ENCODE data around the gene MYZAP. TPM values are rescaled to one million over a fixed set of nuclear protein-coding genes. Genes with fewer than 3 reads are reported as not detected.

MYZAP gene
- polyA plus RNA-seq, 1 of the 3 experiments (the other 2 are of a cell fraction), result 0.07 TPM

DNA sequence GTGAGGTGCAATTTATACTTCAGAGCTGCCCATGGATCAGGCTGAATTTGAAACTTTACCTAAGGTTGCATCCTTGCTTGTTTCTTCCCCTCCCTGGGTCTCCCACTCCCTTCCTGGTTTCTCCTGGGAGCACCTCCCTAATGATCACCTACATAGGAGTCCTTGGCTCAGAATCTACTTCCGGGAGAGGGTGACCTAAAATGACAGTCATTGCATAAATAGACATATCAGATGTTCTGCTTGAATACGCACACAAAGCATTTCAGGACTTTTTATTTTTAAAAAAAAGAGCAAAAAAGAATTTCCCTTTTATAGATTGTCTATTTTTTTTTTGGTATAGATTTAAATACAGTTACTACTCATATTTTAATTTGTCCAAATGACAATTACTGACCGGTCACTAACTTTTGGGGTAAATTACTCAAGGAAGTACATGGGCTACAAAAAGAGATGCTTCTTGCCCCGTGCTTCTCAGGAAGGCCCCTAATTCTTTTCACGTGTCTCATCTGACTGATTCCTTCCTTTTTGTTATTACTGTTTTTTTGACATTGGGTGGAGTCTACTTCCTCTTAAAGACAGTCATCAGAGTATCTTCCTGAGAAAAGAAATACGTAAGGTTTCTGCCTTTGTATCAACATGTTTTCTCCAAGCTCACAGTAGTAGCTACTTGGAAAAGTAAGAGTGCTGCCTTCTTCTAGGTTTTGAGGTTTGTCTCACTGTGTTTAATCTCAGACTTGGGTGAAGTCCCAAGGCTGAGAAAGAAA, 4.9 kb upstream of the MYZAP start:
- Histone ChIP-seq H3K27ac (ENCODE audit: low read depth in 2 of 2, low read length in 1 of 2) (no peak overlapping the region), H3K79me2 (ENCODE audit: insufficient read depth) (no peaks in the 10 kb centered on the region), H3K9ac (no peak overlapping the region), H3K9me3 (no peaks in the 10 kb centered on the region), H3F3A (replicated peaks; ENCODE audit: insufficient read depth) (no peaks in the 10 kb centered on the region), H4K20me1 (ENCODE audit: insufficient read depth) (no peaks in the 10 kb centered on the region), H3K4me3 (ENCODE audit: low read depth in 2 of 2, low read length in 1 of 2) (no peak overlapping the region), H3K9me2 (no peaks in the 10 kb centered on the region), H3K36me3 (replicated peaks in 1 of 2; ENCODE audit: control insufficient read depth in 1 of 2, insufficient read depth in 2 of 2, low read length in 1 of 2) (no peaks in the 10 kb centered on the region), H3K27me3 (ENCODE audit: insufficient read depth) (peaks cover 7% of the 10 kb centered on the region; the same call in 1 of the 2 replicates), H3K4me1 (ENCODE audit: control insufficient read depth in 1 of 2, insufficient read depth in 2 of 2, low read depth in 1 of 2, low read length in 1 of 2) (peaks cover 0 to 5% of the 10 kb centered on the region in 2 experiments; a peak in 1 of 4 replicates), H3K4me2 (no peak overlapping the region), H2AFZ (ENCODE audit: low read depth) (no peak overlapping the region)
- no peak for TF ChIP-seq GATA2 (CRISPR knock-in tag; IDR thresholded peaks at IDR 0.05)
- TF ChIP-seq, protein P1, sequence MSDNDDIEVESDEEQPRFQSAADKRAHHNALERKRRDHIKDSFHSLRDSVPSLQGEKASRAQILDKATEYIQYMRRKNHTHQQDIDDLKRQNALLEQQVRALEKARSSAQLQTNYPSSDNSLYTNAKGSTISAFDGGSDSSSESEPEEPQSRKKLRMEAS (IDR thresholded peaks at IDR 0.05; ENCODE audit: low read depth), result no peak
- DNase-seq, result no peak
- 57% methylated on average over 6 of the region's 6 CpGs for WGBS (ENCODE audit: low lambda C conversion rate)
- ChIA-PET CTCF (interaction anchor here (1.2 to 4.2 kb wide), 3 partner anchors 14 to 145 kb away, joined by 3 to 15 read pairs (median 4); no protein-coding TSS in a partner anchor), POLR2A (no interaction called here)

DNA sequence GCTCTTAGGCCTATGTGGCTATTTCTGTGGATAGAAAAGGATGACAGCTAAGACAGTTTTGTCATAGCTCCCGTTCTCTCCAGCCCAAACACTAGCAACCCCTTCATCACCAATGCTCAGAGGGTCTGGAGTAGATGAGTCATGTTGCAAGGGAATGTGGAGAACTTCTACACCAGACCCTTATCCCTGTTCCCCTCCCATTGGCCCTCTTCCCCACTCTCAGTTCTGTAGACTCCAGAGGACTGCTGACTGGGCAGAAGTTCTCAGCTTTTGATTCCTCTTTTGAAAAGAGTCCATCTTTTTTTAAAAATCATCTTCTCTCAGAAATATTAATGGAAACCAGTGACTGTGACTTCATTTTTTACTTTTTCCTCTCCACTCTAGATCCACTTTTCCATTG, 2.4 kb upstream of the MYZAP start:
- no peak overlapping the region for H3K4me2 ChIP-seq
- no peaks in the 10 kb centered on the region for H4K20me1 ChIP-seq (ENCODE audit: insufficient read depth)
- ChIA-PET CTCF (interaction anchor here (1.9 to 4.2 kb wide), 2 partner anchors 23 to 29 kb away, joined by 5 to 15 read pairs; no protein-coding TSS in a partner anchor), POLR2A (no interaction called here)
- no peak for DNase-seq
- no peak overlapping the region for H3K4me3 ChIP-seq (ENCODE audit: low read depth in 2 of 2, low read length in 1 of 2)
- peaks cover 0 to 5% of the 10 kb centered on the region in 2 experiments; a peak in 1 of 4 replicates for H3K4me1 ChIP-seq (ENCODE audit: control insufficient read depth in 1 of 2, insufficient read depth in 2 of 2, low read depth in 1 of 2, low read length in 1 of 2)
- 70% methylated on average over 1 of the region's 1 CpG for WGBS (ENCODE audit: low lambda C conversion rate)
- no peaks in the 10 kb centered on the region for H3K36me3 ChIP-seq (replicated peaks in 1 of 2; ENCODE audit: control insufficient read depth in 1 of 2, insufficient read depth in 2 of 2, low read length in 1 of 2)
- H3K9me3 ChIP-seq, result no peaks in the 10 kb centered on the region
- no peaks in the 10 kb centered on the region for H3K9me2 ChIP-seq
- H2AFZ ChIP-seq (ENCODE audit: low read depth), result no peak overlapping the region
- no peaks in the 10 kb centered on the region for H3K79me2 ChIP-seq (ENCODE audit: insufficient read depth)
- H3K27me3 ChIP-seq (ENCODE audit: insufficient read depth), result peaks cover 17% of the 10 kb centered on the region; the same call in 1 of the 2 replicates
- H3F3A ChIP-seq (replicated peaks; ENCODE audit: insufficient read depth), result no peaks in the 10 kb centered on the region
- no peak overlapping the region for H3K27ac ChIP-seq (ENCODE audit: low read depth in 2 of 2, low read length in 1 of 2)
- no peak overlapping the region for H3K9ac ChIP-seq
- TF ChIP-seq POLR2AphosphoS5 (IDR thresholded peaks at IDR 0.05; ENCODE audit: low read depth, low read length), result no peak
- TF ChIP-seq, protein P2, sequence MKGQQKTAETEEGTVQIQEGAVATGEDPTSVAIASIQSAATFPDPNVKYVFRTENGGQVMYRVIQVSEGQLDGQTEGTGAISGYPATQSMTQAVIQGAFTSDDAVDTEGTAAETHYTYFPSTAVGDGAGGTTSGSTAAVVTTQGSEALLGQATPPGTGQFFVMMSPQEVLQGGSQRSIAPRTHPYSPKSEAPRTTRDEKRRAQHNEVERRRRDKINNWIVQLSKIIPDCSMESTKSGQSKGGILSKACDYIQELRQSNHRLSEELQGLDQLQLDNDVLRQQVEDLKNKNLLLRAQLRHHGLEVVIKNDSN (IDR thresholded peaks at IDR 0.05; ENCODE audit: borderline replicate concordance, low read depth), result no peak
- TF ChIP-seq FOXJ3 (CRISPR knock-in tag; IDR thresholded peaks at IDR 0.05), result no peak
- TF ChIP-seq, protein P3, sequence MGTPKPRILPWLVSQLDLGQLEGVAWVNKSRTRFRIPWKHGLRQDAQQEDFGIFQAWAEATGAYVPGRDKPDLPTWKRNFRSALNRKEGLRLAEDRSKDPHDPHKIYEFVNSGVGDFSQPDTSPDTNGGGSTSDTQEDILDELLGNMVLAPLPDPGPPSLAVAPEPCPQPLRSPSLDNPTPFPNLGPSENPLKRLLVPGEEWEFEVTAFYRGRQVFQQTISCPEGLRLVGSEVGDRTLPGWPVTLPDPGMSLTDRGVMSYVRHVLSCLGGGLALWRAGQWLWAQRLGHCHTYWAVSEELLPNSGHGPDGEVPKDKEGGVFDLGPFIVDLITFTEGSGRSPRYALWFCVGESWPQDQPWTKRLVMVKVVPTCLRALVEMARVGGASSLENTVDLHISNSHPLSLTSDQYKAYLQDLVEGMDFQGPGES (IDR thresholded peaks at IDR 0.05; ENCODE audit: low read depth, low read length), result no peak
- TF ChIP-seq, protein P4, sequence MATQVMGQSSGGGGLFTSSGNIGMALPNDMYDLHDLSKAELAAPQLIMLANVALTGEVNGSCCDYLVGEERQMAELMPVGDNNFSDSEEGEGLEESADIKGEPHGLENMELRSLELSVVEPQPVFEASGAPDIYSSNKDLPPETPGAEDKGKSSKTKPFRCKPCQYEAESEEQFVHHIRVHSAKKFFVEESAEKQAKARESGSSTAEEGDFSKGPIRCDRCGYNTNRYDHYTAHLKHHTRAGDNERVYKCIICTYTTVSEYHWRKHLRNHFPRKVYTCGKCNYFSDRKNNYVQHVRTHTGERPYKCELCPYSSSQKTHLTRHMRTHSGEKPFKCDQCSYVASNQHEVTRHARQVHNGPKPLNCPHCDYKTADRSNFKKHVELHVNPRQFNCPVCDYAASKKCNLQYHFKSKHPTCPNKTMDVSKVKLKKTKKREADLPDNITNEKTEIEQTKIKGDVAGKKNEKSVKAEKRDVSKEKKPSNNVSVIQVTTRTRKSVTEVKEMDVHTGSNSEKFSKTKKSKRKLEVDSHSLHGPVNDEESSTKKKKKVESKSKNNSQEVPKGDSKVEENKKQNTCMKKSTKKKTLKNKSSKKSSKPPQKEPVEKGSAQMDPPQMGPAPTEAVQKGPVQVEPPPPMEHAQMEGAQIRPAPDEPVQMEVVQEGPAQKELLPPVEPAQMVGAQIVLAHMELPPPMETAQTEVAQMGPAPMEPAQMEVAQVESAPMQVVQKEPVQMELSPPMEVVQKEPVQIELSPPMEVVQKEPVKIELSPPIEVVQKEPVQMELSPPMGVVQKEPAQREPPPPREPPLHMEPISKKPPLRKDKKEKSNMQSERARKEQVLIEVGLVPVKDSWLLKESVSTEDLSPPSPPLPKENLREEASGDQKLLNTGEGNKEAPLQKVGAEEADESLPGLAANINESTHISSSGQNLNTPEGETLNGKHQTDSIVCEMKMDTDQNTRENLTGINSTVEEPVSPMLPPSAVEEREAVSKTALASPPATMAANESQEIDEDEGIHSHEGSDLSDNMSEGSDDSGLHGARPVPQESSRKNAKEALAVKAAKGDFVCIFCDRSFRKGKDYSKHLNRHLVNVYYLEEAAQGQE (IDR thresholded peaks at IDR 0.05; ENCODE audit: low read depth, low read length), result no peak
- TF ChIP-seq NFIC (IDR thresholded peaks at IDR 0.05; ENCODE audit: borderline replicate concordance), result no peak
- TF ChIP-seq ELF1 (IDR thresholded peaks at IDR 0.05), result no peak
- TF ChIP-seq MEF2A (IDR thresholded peaks at IDR 0.05; ENCODE audit: borderline replicate concordance, low read depth), result no peak
- no peak for TF ChIP-seq USF2 (IDR thresholded peaks at IDR 0.05; ENCODE audit: borderline replicate concordance, low read depth, low read length)
- TF ChIP-seq MXI1 (IDR thresholded peaks at IDR 0.05; ENCODE audit: low read depth, low read length), result no peak
- no peak for TF ChIP-seq EP300 (IDR thresholded peaks at IDR 0.05; ENCODE audit: borderline replicate concordance in 1 of 2, low read depth in 1 of 2, low read length in 1 of 2)
- TF ChIP-seq SIN3A (IDR thresholded peaks at IDR 0.05; ENCODE audit: borderline replicate concordance, low read depth, low read length), result no peak
- no peak for TF ChIP-seq CTCF (IDR thresholded peaks at IDR 0.05)
- TF ChIP-seq TEAD4 (IDR thresholded peaks at IDR 0.05; ENCODE audit: borderline replicate concordance, insufficient read depth), result no peak
- no peak for TF ChIP-seq RFX5 (IDR thresholded peaks at IDR 0.05; ENCODE audit: low read length)

Data from SK-N-SH (cell line).